GM19438 (cell line): ENCODE data around the gene TFIP11.

Experiments used
- ATAC-seq: cut with Tn5 transposase; IDR thresholded peaks from one replicate; pipeline ENCODE4 v1.9.1; 2021; ENCODE audit warnings: low read depth; ENCODE audit not compliant: unreplicated experiment

TFIP11 gene

GRCh38 chr22:26481112-26481693 lies 31.1 kb downstream of the TFIP11 start:
- no peak for ATAC-seq

GRCh38 chr22:26480611-26480932 lies 31.7 kb downstream of the TFIP11 start:
- ATAC-seq: no peak

- ATAC-seq: no peak
These were observed 32.3 kb downstream of the TFIP11 start for GRCh38 chr22:26479792-26480610.

- ATAC-seq: no peak
These were observed 33.1 kb downstream of the TFIP11 start for GRCh38 chr22:26479043-26479791.

GRCh38 chr22:26477341-26477731 lies 34.9 kb downstream of the TFIP11 start:
- ATAC-seq: no peak

GRCh38 chr22:26476705-26477340 lies 35.5 kb downstream of the TFIP11 start:
- ATAC-seq: no peak

- ATAC-seq: no peak
These were observed 37.6 kb downstream of the TFIP11 start for GRCh38 chr22:26474682-26475081.

- ATAC-seq: no peak
These were observed 40.8 kb downstream of the TFIP11 start for GRCh38 chr22:26471522-26471921.

- no peak for ATAC-seq
These were observed 41.5 kb downstream of the TFIP11 start for GRCh38 chr22:26470807-26471206.

- ATAC-seq: no peak
These were observed 46.1 kb downstream of the TFIP11 start for GRCh38 chr22:26466196-26466595.

GRCh38 chr22:26464312-26464711 lies 48.0 kb downstream of the TFIP11 start:
- no peak for ATAC-seq

- ATAC-seq: no peak
These were observed 48.6 kb downstream of the TFIP11 start for GRCh38 chr22:26463688-26464087.

- ATAC-seq: no peak
These were observed 49.1 kb downstream of the TFIP11 start for GRCh38 chr22:26463101-26463661.

- ATAC-seq: no peak
These were observed 49.6 kb downstream of the TFIP11 start for GRCh38 chr22:26462641-26463040.

GRCh38 chr22:26462051-26462450 lies 50.2 kb downstream of the TFIP11 start:
- ATAC-seq: no peak

- no peak for ATAC-seq
These were observed 51.0 kb downstream of the TFIP11 start for GRCh38 chr22:26461188-26461810.

GRCh38 chr22:26460202-26460601 lies 52.1 kb downstream of the TFIP11 start:
- no peak for ATAC-seq

- no peak for ATAC-seq
These were observed 54.5 kb downstream of the TFIP11 start for GRCh38 chr22:26457661-26458272.

GRCh38 chr22:26453812-26454500 lies 58.3 kb downstream of the TFIP11 start:
- ATAC-seq: no peak
